HG03520 (cell line): Measurements from ENCODE around the gene PAFAH1B2.

Source experiments
- ATAC-seq: cut with Tn5 transposase; IDR thresholded peaks from one replicate; pipeline ENCODE4 v1.9.1; 2021; ENCODE audit warnings: mild to moderate bottlenecking, moderate library complexity; ENCODE audit not compliant: unreplicated experiment

Gene PAFAH1B2

DNA sequence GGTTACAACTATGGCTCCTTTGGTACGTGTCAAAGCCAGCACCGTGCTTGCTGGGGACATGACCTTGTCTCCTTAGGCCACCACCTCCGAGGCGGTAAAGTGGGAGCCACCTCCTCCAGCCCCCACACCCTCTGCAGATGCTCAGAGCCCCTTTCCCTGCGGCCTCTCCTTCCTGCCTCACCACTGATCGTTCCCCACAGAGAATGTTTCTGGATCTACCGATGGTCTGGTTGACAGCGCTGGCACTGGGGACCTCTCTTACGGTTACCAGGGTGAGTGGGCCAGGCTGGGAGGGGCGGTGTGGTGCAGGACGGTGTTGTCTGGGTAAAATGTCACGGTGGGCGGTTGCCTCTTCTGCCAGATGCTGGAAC lies 43.3 kb downstream of the PAFAH1B2 start:
- ATAC-seq = no peak

DNA sequence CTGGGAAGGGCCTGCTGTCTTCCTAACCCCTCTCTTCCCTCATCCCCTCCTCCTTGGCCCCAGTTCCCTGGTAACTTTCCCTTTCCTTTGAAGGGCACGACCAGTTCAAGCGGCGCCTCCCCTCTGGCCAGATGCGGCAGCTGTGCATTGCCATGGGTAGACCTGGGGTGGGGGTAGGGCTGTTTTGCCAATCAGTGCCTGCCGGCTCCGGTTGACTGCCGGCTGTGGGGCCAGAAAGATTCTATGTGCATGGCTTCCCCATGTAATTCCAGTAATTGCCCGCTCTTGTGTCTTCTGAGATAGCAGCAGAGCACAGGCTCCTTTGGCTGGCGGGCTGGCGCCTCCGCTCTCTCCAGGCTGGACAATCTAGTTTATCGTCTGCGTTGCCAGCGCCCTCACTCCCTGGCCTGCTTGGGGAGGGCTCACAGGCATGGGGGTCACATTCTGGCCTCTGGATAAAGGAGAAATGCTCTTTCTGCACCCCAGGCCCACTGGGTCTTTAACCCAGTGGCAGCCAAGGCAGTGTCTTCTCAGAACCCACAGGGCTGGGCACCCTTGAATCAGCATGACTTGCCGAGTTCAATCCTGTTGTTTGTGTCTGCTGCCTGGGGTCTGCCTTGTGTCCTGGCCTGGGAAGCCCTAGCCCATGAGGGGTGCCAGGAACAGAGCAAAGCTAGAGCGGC lies 43.9 kb downstream of the PAFAH1B2 start:
- no peak for ATAC-seq

DNA sequence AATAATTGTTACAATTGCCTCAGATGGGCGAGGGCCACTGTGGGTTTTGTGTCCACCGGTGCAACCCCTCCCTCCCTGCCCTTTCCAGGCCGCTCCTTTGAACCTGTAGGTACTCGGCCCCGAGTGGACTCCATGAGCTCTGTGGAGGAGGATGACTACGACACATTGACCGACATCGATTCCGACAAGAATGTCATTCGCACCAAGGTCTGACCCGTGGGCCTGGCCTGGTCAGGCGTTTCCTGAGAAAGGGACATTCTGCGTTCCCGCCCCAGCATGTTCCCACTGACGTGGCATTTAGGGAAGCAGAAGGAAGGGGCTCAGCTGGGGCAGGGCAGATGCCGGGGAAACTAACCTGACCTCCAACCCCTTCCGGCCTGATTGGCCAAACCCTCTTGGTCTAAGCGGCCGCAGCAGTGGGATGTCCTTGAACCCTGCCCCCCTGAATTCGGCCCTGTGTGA lies 44.6 kb downstream of the PAFAH1B2 start:
- ATAC-seq = no peak

DNA sequence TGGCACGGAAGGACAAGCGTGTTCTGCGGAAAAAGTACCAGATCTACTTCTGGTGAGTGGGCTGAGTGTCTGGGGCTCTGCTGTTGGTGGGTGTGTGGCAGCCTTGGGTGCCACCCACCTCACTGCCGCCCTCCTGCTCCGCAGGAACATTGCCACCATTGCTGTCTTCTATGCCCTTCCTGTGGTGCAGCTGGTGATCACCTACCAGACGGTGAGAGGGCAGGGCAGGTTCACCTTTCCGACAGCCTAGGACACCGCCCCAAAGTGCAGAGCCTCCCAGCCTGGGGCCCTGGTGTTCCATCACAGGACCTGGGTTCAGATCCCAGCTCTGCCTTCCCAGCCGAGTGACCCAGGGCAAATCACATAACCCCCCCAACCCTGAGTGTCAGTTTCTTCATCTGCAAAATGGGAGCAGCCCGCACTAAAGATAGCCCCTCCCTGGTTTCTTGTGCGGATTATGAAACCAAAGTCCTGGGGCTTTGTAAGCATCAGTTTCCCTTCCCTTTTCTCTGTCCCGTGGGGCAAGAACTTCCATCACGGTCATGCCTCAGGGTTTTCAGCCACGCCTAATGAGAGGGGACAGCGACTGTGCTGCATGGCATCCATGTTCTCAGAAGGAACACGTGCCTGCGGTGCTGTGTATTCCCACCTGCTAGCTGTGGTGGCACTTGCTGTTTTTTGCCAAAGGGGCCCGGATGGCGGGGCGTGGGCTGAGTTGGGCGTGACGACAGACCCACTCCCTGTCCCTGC lies 45.3 kb downstream of the PAFAH1B2 start:
- ATAC-seq = no peak

DNA sequence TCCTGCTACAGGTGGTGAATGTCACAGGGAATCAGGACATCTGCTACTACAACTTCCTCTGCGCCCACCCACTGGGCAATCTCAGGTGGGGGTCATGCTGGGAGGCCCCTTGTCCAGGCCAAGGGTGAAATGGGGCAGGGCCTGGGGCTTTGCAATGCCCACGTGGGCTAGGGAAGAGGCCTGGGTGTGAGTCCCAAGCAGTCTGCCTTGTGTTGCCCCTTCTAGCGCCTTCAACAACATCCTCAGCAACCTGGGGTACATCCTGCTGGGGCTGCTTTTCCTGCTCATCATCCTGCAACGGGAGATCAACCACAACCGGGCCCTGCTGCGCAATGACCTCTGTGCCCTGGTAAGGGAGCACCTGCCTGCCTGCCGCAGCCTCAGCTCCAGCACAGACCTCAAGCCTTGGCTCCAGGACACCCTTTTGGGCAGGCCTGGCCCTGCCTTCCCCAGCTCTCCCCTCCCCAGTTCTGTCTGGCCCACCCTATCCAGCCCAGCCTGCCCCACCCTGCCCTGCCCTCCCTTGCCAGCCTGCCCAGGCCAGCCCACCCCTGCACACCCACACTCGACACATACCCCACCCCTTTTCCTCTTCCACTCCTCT lies 46.0 kb downstream of the PAFAH1B2 start:
- ATAC-seq = no peak

DNA sequence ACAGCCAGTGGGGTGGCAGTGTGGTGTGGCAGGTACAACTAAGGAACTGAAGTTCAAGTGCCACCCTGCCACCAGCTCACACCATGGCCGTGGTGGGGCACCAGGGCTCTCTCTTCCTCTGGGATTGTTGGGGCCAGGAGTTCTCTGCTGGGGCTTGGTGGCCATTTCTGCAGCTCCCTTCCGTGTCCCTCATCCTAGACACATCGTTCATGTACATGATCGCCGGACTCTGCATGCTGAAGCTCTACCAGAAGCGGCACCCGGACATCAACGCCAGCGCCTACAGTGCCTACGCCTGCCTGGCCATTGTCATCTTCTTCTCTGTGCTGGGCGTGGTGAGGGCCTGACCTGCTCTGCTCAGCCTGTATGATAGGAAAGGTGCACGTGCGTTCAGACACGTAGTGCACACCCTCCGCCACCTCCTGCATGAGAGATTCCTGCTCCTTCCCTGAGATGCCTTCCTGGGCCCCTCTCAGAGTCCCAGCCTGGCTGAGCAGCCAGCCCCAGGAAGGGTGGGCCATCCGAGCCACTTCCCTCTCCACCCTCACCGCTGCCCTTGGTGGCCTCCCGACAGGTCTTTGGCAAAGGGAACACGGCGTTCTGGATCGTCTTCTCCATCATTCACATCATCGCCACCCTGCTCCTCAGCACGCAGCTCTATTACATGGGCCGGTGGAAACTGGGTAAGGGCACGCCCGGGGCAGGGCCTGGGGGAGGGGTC lies 47.8 kb downstream of the PAFAH1B2 start:
- no peak for ATAC-seq

DNA sequence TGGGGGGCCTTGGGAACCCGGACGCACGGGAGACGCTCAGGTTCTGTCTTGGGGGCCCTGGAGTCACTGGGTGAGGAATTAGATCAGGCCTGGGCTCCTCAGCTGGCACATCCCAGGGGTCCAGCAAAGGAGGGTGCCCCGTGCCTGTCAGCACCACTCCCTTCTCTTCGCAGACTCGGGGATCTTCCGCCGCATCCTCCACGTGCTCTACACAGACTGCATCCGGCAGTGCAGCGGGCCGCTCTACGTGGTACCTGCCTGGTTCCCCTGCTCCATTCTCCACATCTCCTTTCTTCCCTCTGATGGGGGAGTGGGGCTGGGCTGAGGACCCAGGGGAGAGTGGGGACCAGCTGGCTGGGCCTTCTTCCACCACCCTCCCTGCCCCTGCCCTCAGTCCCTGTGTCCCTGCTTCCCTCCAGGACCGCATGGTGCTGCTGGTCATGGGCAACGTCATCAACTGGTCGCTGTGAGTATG lies 48.4 kb downstream of the PAFAH1B2 start:
- ATAC-seq = no peak

DNA sequence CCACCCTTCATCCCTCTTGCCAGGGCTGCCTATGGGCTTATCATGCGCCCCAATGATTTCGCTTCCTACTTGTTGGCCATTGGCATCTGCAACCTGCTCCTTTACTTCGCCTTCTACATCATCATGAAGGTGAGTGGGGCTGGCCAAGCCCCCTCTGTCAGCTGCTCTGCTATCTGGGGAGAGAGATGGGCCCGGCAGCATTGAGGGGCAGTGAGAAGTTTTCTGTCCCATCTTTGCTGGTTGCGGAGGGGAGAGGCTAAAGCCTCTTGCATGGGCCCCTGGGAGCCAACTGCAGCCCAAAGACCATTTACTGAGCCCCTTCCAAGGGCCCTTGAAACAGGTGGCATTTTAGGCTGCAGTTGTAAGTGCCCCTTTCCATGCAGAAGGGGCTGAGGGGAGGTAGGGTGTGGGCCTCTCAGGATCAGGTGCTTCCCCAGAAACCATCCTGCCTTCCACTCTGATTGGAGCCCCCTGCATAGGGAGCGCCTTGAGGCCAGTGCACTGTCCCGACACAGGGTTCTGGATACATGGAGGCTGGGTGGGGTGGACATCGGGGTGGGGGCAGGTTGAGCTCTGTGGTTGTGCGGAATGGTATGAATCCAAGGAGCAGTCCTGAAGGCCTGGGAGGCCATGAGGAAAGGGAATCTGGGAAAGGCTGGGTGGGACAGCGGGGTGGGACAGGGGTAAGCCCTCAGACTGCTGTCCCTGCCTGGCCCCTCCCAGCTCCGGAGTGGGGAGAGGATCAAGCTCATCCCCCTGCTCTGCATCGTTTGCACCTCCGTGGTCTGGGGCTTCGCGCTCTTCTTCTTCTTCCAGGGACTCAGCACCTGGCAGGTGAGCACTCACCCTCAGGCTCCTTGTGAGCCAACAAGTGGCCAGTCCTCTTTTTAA lies 49.3 kb downstream of the PAFAH1B2 start:
- ATAC-seq = no peak

DNA sequence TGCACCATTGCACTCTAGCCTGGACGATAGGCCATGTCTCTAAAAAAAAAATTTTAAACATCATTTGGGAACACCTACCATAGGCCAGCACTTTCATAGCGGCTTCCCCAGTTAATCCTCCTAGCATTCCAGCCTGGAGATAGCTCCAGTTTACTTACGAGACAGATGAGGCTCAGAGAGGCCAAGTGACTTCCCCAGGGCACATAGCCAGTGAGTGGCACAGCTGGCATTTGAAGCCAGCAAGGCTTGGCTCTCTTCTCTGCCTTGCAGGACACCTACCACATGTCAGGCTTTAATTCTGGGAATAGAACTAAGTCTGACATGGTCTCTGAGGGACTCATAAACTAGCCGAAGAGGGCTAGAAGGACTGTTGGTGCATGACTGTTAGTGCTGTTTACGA lies 50.2 kb downstream of the PAFAH1B2 start:
- no peak for ATAC-seq

DNA sequence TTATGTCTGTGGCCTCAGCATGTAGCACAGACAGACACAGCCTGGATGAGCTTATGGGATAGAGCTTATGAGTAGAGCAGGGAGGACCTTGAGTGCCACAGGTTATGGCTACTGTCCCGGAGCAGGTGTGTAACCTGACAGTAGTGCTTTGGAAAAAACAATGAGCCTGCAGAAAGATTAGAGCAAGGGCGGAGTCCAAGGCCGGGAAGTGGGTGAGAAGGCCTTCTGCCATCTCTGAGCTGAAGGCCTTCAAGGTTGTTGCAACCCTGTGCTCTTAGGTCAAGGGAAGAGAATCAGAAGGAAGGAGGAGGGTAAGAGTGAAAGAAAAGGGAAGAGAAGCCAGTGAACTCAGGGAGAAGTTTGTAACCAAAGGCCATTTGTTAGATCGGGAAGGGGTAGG lies 51.2 kb downstream of the PAFAH1B2 start:
- ATAC-seq = no peak

DNA sequence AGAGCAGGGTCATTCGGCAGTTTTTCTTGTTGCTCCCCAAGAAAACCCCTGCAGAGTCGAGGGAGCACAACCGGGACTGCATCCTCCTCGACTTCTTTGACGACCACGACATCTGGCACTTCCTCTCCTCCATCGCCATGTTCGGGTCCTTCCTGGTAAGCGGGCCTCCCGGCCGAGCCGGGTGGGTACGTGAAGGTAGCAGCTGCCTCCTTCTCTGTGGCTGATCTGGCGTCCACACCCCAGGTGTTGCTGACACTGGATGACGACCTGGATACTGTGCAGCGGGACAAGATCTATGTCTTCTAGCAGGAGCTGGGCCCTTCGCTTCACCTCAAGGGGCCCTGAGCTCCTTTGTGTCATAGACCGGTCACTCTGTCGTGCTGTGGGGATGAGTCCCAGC lies 51.7 kb downstream of the PAFAH1B2 start:
- no peak for ATAC-seq

DNA sequence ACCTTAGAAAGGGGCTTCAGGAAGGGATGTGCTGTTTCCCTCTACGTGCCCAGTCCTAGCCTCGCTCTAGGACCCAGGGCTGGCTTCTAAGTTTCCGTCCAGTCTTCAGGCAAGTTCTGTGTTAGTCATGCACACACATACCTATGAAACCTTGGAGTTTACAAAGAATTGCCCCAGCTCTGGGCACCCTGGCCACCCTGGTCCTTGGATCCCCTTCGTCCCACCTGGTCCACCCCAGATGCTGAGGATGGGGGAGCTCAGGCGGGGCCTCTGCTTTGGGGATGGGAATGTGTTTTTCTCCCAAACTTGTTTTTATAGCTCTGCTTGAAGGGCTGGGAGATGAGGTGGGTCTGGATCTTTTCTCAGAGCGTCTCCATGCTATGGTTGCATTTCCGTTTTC lies 52.9 kb downstream of the PAFAH1B2 start:
- ATAC-seq = no peak

DNA sequence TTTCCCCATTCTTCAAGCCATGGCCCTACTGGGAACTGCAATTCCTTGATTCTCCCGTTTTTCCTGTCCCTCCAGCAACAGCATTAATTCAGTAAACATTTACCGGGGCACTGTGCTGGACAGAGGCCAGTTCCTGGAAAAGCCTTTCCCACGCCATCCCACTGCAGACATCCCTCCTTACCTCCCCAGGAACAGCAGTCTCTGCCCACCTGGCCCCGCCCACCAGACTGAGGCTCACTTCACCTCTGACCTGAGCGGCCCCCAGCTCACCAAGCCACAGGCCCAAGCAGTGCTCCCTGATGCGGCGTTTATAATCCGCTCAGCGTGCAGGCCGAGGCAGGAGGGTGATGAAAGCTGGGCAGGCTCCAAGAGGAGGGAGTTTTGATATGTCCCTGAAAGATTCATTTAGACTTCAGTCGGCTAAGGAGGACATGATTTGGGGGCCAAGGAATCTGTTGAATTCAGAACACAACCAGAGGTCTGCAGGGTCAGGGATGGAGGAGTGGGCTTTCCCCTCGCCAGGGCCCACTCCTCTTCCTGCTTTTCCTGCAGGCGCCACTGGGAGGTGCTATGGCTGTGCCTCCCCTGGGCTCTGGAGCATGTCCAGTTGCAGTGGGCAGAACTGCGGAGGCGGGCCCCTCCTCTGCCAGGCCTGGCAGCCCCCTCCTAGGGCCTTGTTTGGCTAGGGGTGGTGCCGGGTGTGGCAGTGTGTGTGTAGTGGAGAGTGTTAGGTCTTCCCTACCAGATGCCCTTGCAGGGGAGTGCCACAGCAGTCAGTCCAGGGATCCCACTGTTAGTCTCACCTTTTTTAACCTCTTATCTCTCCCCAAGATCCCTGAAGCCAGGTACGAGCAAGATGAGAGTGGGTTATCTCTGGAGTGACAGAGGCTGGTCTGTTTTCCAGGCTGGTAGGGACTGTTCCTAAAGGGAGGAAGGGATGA lies 53.7 kb downstream of the PAFAH1B2 start:
- ATAC-seq = no peak

DNA sequence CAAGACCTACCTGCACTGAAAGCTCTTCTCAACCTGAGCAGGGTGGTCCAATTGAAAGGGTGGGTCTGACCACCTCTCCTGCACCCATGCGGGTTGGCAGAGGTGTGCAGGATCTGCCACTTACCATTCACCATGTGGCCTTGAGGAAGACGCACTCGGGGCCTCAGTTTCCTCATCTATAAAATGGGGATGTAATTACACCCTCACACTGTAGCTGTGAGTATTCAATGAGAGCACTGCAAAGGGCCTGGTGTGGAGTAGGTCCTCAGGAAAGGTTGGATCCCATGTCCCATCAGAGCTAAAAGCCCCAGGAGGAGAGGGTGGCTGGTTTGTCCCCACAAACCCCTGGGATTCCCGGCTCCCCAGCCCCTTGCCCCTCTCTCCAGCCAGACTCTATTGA lies 54.5 kb downstream of the PAFAH1B2 start:
- no peak for ATAC-seq

DNA sequence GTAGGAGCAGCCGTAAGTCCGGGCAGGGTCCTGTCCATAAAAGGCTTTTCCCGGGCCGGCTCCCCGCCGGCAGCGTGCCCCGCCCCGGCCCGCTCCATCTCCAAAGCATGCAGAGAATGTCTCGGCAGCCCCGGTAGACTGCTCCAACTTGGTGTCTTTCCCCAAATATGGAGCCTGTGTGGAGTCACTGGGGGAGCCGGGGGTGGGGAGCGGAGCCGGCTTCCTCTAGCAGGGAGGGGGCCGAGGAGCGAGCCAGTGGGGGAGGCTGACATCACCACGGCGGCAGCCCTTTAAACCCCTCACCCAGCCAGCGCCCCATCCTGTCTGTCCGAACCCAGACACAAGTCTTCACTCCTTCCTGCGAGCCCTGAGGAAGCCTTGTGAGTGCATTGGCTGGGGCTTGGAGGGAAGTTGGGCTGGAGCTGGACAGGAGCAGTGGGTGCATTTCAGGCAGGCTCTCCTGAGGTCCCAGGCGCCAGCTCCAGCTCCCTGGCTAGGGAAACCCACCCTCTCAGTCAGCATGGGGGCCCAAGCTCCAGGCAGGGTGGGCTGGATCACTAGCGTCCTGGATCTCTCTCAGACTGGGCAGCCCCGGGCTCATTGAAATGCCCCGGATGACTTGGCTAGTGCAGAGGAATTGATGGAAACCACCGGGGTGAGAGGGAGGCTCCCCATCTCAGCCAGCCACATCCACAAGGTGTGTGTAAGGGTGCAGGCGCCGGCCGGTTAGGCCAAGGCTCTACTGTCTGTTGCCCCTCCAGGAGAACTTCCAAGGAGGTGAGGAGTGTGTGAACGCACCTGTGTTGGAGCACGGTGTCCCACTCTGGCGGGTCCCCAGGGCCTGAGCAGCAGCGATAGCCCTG lies 55.2 kb downstream of the PAFAH1B2 start, which contains the start of gene TAGLN:
Gene TAGLN (plus strand): TSS at position 318 of the 863 bp plus-strand sequence. CDS start 3,644 bp downstream, outside the sequence.
- no peak for ATAC-seq

DNA sequence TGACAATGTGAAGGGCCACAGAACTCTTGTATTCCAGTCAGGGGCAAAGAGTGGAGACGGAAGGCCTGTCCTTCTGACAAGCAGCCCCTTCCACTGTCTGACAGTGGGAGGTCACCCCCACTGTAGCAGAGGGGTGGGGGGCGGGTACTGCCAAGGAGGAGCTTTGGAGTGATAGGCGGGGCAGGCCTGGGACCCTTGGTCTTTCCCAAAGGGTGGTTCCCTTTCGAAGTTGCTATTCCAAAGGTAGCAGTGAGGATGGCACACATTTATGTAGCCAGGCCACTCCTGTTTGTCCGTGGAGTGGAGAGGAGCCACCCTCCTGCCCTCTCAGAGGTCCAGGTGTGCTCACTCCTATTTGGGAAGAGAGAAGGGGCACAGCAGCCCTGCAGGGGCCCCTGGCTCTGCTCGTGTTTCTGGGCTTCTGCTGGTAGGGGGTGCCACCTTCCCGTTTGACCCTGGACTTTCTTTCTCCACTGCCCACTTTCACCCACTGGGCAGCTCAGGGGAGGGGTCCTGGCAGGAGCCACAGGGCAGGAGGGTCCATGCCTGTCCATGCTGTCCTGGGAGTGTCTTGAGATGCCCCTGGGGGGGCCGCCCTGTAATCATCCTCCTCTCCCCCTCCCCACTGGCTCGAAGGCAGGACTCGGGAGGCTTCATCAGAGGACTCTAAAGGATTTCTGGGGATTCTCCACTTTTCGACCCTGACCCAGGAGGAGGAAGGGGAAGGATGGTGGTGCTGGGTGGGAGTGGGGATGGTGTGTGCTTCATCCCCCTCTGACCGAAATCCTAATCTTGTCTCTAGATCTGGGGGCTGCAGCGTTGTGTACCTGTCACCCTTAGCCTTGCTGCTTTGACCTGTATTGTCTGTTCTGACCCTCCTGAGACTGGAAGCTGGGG lies 56.1 kb downstream of the PAFAH1B2 start:
- no peak for ATAC-seq
